Liver (tissue), 9 donors: ENCODE data around the gene RPGR. TPM values are rescaled to one million over a fixed set of nuclear protein-coding genes. Genes with fewer than 3 reads are reported as not detected.

Experiments used
- DNase-seq: peaks from one replicate; pipeline ENCODE4 v3.0.0-alpha.2; 2017; ENCODE audit warnings: low spot score
- H3K27ac ChIP-seq, 2 donors: one replicate each; pipeline ENCODE4 v1.7.0; 2013; ENCODE audit warnings: inconsistent platforms in 2 of 2, low read length in 2 of 2, control low read depth in 1 of 2, low read depth in 1 of 2, mild to moderate bottlenecking in 1 of 2
- H3K27me3 ChIP-seq, 4 donors: one replicate each; pipeline versions ENCODE4 v1.6.1 to v1.7.0; 2013; ENCODE audit warnings: low read length in 3 of 4, inconsistent platforms in 1 of 4, mild to moderate bottlenecking in 1 of 4, moderate library complexity in 1 of 4; ENCODE audit not compliant: control insufficient read depth in 4 of 4, insufficient read depth in 4 of 4
- H3K36me3 ChIP-seq, 4 donors: one replicate each; pipeline versions ENCODE4 v1.6.1 to v1.7.0; 2013; ENCODE audit warnings: low read length in 3 of 4, mild to moderate bottlenecking in 3 of 4, low read depth in 1 of 4, moderate library complexity in 1 of 4; ENCODE audit not compliant: control insufficient read depth in 4 of 4, insufficient read depth in 3 of 4
- H3K4me1 ChIP-seq, 4 donors: one replicate each; pipeline versions ENCODE4 v1.6.1 to v1.7.0; 2013; ENCODE audit warnings: low read length in 3 of 4, mild to moderate bottlenecking in 3 of 4, moderate library complexity in 1 of 4; ENCODE audit not compliant: control insufficient read depth in 4 of 4, insufficient read depth in 4 of 4
- H3K4me3 ChIP-seq, 3 donors: one replicate each; pipeline versions ENCODE4 v1.6.1 to v1.7.0; 2013; ENCODE audit warnings: low read length in 3 of 3, control low read depth in 1 of 3, low read depth in 1 of 3, mild to moderate bottlenecking in 1 of 3
- H3K9ac ChIP-seq, 2 donors: one replicate each; pipeline ENCODE4 v1.7.0; 2013; ENCODE audit warnings: low read length in 2 of 2, mild to moderate bottlenecking in 2 of 2, moderate library complexity in 2 of 2, control low read depth in 1 of 2, low read depth in 1 of 2
- H3K9me3 ChIP-seq, 4 donors: one replicate each; pipeline versions ENCODE4 v1.6.1 to v1.7.0; 2013; ENCODE audit warnings: low read length in 3 of 4; ENCODE audit not compliant: control insufficient read depth in 4 of 4
- ATF3 ChIP-seq: IDR thresholded peaks from 2 replicates; pipeline ENCODE4 v1.6.1; 2016; ENCODE audit warnings: antibody characterized with exemption
- CTCF ChIP-seq: fragments of 150-350 bp; IDR thresholded peaks from 2 replicates; pipeline ENCODE4 v1.5.1; 2017; ENCODE audit warnings: improper control_type of control experiment, low read depth, low read length; ENCODE audit not compliant: missing input control
- FOXA2 ChIP-seq: IDR thresholded peaks from 2 replicates; pipeline ENCODE4 v1.6.1; 2016; ENCODE audit warnings: antibody characterized with exemption
- HNF4A ChIP-seq, 2 donors: conservative IDR thresholded peaks; 2 replicates each; pipeline ENCODE4 v1.6.1; 2016; ENCODE audit warnings: antibody characterized with exemption in 2 of 2, mild to moderate bottlenecking in 2 of 2
- MAX ChIP-seq: IDR thresholded peaks from 2 replicates; pipeline ENCODE4 v1.6.1; 2016; ENCODE audit warnings: antibody characterized with exemption
- NR2F2 ChIP-seq: IDR thresholded peaks from 2 replicates; pipeline ENCODE4 v1.6.1; 2016; ENCODE audit warnings: antibody characterized with exemption
- RAD21 ChIP-seq, 2 donors: IDR thresholded peaks; 2 replicates each; pipeline ENCODE4 v1.6.1; 2016; ENCODE audit warnings: antibody characterized with exemption in 2 of 2, mild to moderate bottlenecking in 2 of 2
- REST ChIP-seq: IDR thresholded peaks from 2 replicates; pipeline ENCODE4 v1.6.1; 2016; ENCODE audit warnings: antibody characterized with exemption, mild to moderate bottlenecking
- RXRA ChIP-seq, 2 donors: IDR thresholded peaks; 2 replicates each; pipeline ENCODE4 v1.6.1; 2017 to 2018; ENCODE audit warnings: antibody characterized with exemption in 2 of 2, mild to moderate bottlenecking in 1 of 2
- SP1 ChIP-seq: IDR thresholded peaks from 2 replicates; pipeline ENCODE4 v1.6.1; 2018; ENCODE audit warnings: antibody characterized with exemption, mild to moderate bottlenecking
- YY1 ChIP-seq: IDR thresholded peaks from 2 replicates; pipeline ENCODE4 v1.6.1; 2016; ENCODE audit warnings: antibody characterized with exemption, mild to moderate bottlenecking
- ZBTB33 ChIP-seq: IDR thresholded peaks from 2 replicates; pipeline ENCODE4 v1.6.1; 2016; ENCODE audit warnings: antibody characterized with exemption
- WGBS: extraction: QIAGEN DNeasy Blood & Tissue Kit; methylation state at CpG from one replicate; pipeline ENCODE4 v1.1.7; 2013; 5-methylcytosine and 5-hydroxymethylcytosine counted together
- polyA plus RNA-seq, 2 donors: library from polyadenylated mRNA; stranded (reverse) in 1 of 2; unstranded in 1 of 2; fragments of 200-250 nt in 1 of 2; fragments of >200 nt in 1 of 2; fragmentation: Nextera tagmentation in 1 of 2; extraction: Ambion mirVana in 1 of 2; gene quantifications; one replicate each; pipeline versions ENCODE4 v1.2.1 to v1.2.3, GENCODE V29; 2013 to 2015
- total RNA-seq, 2 donors: library from RNA; depleted of rRNA; stranded (reverse); fragments of >200 nt; gene quantifications; one replicate each; pipeline ENCODE4 v1.2.3, GENCODE V29; 2014
- donor health status: healthy.
- donor health status: healthy.
- donor health status: healthy.
- donor health status: healthy.
- donor health status: healthy.

The RPGR gene
- total and polyA plus RNA-seq, 4 donors = 1.7 to 7.2 (median 3.5) TPM

DNA sequence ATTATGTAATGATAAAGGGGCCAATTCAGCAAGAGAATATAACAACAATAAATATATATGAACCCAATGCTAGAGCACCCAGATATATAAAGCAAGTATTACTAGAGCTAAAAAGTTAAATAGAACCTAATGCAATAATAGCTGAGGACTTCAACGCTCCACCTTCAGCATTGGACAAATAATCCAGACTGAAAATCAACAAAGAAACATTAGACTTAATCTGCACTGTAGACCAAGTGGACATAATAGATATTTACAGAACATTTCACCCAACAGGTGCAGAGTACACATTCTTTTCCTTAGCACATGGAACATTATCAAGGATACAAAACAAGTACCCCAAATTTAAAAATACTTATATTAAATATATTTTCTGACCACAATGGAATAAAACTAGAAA lies 49.4 kb upstream of the RPGR start:
- Histone ChIP-seq H3K27me3 (no peaks in the 10 kb centered on the region), H3K4me3 (no peak overlapping the region), H3K4me1 (no peaks in the 10 kb centered on the region), H3K9ac (no peak overlapping the region), H3K36me3 (no peaks in the 10 kb centered on the region), H3K9me3 (no peaks in the 10 kb centered on the region), H3K27ac (no peak overlapping the region)
- TF ChIP-seq YY1 (no peak), CTCF (no peak), NR2F2 (no peak), HNF4A (conservative IDR thresholded peaks at IDR 0.05) (no peak), SP1 (no peak), RXRA (IDR thresholded peaks at IDR 0.05) (no peak), ZBTB33 (no peak), REST (no peak), ATF3 (no peak)
- no peak for DNase-seq
- WGBS = 21% methylated on average over 1 of the region's 1 CpG

DNA sequence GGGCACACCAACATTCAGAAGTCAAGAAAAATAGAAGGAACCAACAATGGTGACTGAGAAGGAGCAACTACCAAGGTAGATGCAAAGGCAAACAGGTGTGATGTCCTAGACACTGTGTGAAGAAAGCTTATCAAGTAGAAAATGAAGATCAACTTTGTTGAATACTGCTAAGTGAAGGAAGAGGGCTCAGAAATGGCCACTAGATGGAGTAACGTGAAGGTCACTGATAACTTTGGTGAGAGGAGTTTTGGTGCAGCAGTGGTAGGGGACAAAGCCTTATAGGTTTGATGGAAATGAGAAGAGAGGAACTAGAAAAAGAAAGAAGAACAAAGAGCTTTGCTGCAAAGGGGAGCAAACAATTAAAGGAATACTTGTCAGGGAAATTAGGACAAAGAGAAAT lies 48.6 kb upstream of the RPGR start:
- Histone ChIP-seq H3K27ac (no peak overlapping the region), H3K4me3 (no peak overlapping the region), H3K9ac (no peak overlapping the region), H3K27me3 (no peaks in the 10 kb centered on the region), H3K36me3 (no peaks in the 10 kb centered on the region), H3K4me1 (no peaks in the 10 kb centered on the region), H3K9me3 (no peaks in the 10 kb centered on the region)
- DNase-seq = no peak
- 44% methylated on average over 1 of the region's 1 CpG for WGBS
- TF ChIP-seq REST (no peak), CTCF (peak; percentile 35), FOXA2 (no peak), RAD21 (IDR thresholded peaks at IDR 0.05) (peak; percentile 39 to 68), MAX (no peak)
